DND-41 (cell line): ENCODE results near the gene TBL1Y.
"Not testable (repeated sequence)": the region's sequence is repeated elsewhere in the genome, so short reads cannot be mapped to it uniquely, and the experiment has no call there.

Experiments used
- ATAC-seq: fragments of 200-7000 bp; cut with Tn5 transposase; 3 replicates; pipeline ENCODE4 v1.9.1; 2021; ENCODE audit warnings: low read depth; ENCODE audit not compliant: insufficient read depth
- DNase-seq: peaks from one replicate; pipeline ENCODE4 v3.0.0-alpha.2; 2020
- H2AFZ ChIP-seq: 2 replicates; pipeline ENCODE4 v1.6.0; 2012; ENCODE audit warnings: low read depth, low read length
- H3K27ac ChIP-seq: 2 replicates; pipeline ENCODE4 v1.5.1; 2012; ENCODE audit warnings: low read length, inconsistent platforms
- H3K27me3 ChIP-seq: fragments of 200-600 bp; sonication (generic); 2 replicates; pipeline ENCODE4 v1.6.0; 2012; ENCODE audit warnings: low read length, mild to moderate bottlenecking, inconsistent platforms; ENCODE audit not compliant: insufficient read depth, poor library complexity
- H3K36me3 ChIP-seq: 2 replicates; pipeline ENCODE4 v1.5.1; 2012; ENCODE audit warnings: low read length, inconsistent platforms; ENCODE audit not compliant: insufficient read depth
- H3K4me1 ChIP-seq: 2 replicates; pipeline ENCODE4 v1.5.1; 2012; ENCODE audit warnings: mild to moderate bottlenecking, low read length; ENCODE audit not compliant: insufficient read depth
- H3K4me2 ChIP-seq: 2 replicates; pipeline ENCODE4 v1.6.0; 2012; ENCODE audit warnings: mild to moderate bottlenecking, moderate library complexity, low read length, inconsistent platforms; ENCODE audit not compliant: insufficient read depth
- H3K4me3 ChIP-seq, 2 experiments: fragments of 200-600 bp in 1 of 2; shearing (Covaris generic) in 1 of 2; 2 replicates each; pipeline ENCODE4 v1.5.1; 2012 to 2016; ENCODE audit warnings: inconsistent platforms in 2 of 2, low read length in 2 of 2, mild to moderate bottlenecking in 2 of 2, low read depth in 1 of 2, moderate library complexity in 1 of 2
- H3K79me2 ChIP-seq: 2 replicates; pipeline ENCODE4 v1.6.0; 2012; ENCODE audit warnings: low read length, inconsistent platforms; ENCODE audit not compliant: insufficient read depth
- H3K9ac ChIP-seq: 2 replicates; pipeline ENCODE4 v1.6.0; 2012; ENCODE audit warnings: low read depth, mild to moderate bottlenecking, inconsistent platforms, low read length, moderate library complexity
- H3K9me3 ChIP-seq: 2 replicates; pipeline ENCODE4 v1.5.1; 2012; ENCODE audit warnings: low read length, moderate library complexity, mild to moderate bottlenecking, inconsistent platforms; ENCODE audit not compliant: insufficient read depth, severe bottlenecking
- H4K20me1 ChIP-seq: 2 replicates; pipeline ENCODE4 v1.6.0; 2012; ENCODE audit warnings: low read length; ENCODE audit not compliant: insufficient read depth
- EZH2 ChIP-seq: IDR thresholded peaks from 3 replicates; pipeline ENCODE4 v1.6.1; 2012; ENCODE audit warnings: borderline replicate concordance, low read depth, mild to moderate bottlenecking, moderate library complexity, low read length, inconsistent platforms; ENCODE audit not compliant: severe bottlenecking
- TF ChIP-seq, protein P1 (sequence below): IDR thresholded peaks from 2 replicates; pipeline ENCODE4 v1.5.1; 2012; ENCODE audit warnings: borderline replicate concordance, low read length, moderate library complexity, mild to moderate bottlenecking; ENCODE audit not compliant: poor library complexity, severe bottlenecking; ENCODE audit errors: extremely low read depth

The TBL1Y gene

DNA sequence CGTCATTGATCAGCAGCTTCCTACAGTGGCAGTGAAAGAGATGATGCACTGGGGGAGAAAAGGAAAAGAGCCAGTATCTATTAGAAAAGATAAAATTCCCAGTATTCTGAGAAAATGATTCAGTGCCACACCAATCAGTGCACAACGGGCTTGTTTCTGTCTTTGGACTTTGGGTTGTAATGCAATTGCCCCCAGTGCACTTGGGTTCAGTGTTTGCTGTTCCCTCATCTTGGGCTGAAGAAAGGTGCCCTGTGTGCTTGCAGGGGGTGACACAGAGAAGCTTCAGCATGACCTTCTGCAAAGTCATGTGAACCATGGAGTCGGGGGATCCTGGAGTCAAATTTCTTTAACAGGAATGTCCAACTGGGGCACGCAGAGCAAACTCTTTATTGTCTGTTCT, 131.5 kb downstream of the TBL1Y start:
- no peaks in the 10 kb centered on the region for H3K79me2 ChIP-seq
- no peak for TF ChIP-seq EZH2
- TF ChIP-seq, protein P1, sequence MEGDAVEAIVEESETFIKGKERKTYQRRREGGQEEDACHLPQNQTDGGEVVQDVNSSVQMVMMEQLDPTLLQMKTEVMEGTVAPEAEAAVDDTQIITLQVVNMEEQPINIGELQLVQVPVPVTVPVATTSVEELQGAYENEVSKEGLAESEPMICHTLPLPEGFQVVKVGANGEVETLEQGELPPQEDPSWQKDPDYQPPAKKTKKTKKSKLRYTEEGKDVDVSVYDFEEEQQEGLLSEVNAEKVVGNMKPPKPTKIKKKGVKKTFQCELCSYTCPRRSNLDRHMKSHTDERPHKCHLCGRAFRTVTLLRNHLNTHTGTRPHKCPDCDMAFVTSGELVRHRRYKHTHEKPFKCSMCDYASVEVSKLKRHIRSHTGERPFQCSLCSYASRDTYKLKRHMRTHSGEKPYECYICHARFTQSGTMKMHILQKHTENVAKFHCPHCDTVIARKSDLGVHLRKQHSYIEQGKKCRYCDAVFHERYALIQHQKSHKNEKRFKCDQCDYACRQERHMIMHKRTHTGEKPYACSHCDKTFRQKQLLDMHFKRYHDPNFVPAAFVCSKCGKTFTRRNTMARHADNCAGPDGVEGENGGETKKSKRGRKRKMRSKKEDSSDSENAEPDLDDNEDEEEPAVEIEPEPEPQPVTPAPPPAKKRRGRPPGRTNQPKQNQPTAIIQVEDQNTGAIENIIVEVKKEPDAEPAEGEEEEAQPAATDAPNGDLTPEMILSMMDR: no peak
- no peaks in the 10 kb centered on the region for H3K4me1 ChIP-seq
- no peak overlapping the region for H2AFZ ChIP-seq
- H3K9me3 ChIP-seq: no peaks in the 10 kb centered on the region
- H3K4me2 ChIP-seq: no peak overlapping the region
- ATAC-seq (no peak), DNase-seq (no peak)
- no peak overlapping the region for H3K9ac ChIP-seq
- H4K20me1 ChIP-seq: no peaks in the 10 kb centered on the region
- H3K4me3 ChIP-seq: no peak overlapping the region
- no peaks in the 10 kb centered on the region for H3K27me3 ChIP-seq
- H3K36me3 ChIP-seq: no peaks in the 10 kb centered on the region
- H3K27ac ChIP-seq: no peak overlapping the region

DNA sequence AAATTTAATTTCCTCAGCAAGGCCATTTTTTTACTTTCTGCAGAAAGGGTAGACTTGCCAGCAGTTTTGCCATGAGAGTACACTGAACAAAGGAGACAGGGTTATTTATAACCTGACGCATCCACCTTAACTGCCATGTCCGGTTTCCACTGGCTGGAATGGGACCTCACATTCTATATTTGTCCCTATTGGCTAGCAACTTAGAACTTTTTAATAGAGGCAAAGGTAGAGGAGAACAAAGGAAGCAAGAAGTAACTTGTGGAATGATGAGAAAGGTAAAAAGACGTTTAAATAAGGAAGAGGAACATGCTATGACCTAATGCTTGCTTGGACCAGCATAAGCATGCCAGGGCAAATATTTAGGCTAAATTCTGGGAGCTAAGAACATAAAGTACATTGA, 142.0 kb downstream of the TBL1Y start:
- H3K4me3 ChIP-seq, H3K27ac ChIP-seq, H3K27me3 ChIP-seq, H3K79me2 ChIP-seq, H3K36me3 ChIP-seq, H3K9ac ChIP-seq, H3K4me2 ChIP-seq, H2AFZ ChIP-seq, ATAC-seq, H4K20me1 ChIP-seq, H3K9me3 ChIP-seq, DNase-seq, H3K4me1 ChIP-seq: not testable (repeated sequence)

- no peaks in the 10 kb centered on the region for H3K27me3 ChIP-seq
- DNase-seq: no peak
- H3K36me3 ChIP-seq: no peaks in the 10 kb centered on the region
- no peak overlapping the region for H3K4me3 ChIP-seq
- H2AFZ ChIP-seq: no peak overlapping the region
- H3K9ac ChIP-seq: no peak overlapping the region
- no peak overlapping the region for H3K27ac ChIP-seq
- no peaks in the 10 kb centered on the region for H4K20me1 ChIP-seq
- H3K4me2 ChIP-seq: no peak overlapping the region
- no peaks in the 10 kb centered on the region for H3K79me2 ChIP-seq
- no peaks in the 10 kb centered on the region for H3K9me3 ChIP-seq
- no peak for TF ChIP-seq EZH2
- TF ChIP-seq, protein P1: no peak
- no peak for ATAC-seq
- no peaks in the 10 kb centered on the region for H3K4me1 ChIP-seq
Observed at GRCh38 chrY:7056886-7057285, 146.4 kb downstream of the TBL1Y start.

DNA sequence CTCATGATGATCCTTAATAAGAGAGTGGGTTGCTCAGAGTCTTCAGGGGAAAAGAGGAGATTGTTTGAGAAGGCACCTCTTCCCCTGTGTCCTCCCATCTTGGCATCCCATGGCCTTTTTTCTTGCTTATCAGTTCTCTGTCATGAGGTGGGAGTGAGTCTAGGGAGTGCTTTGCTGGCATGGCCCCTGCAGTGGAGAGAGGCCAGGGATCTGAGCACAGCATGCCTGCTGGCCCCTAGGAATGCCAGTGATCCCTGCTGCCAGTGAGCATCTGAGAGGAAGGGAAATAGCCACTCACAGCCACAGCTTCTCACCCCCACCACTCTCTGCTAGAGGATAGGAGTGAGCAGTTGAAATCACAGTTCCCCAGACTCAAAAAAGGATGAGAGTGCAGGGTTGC, 168.2 kb downstream of the TBL1Y start:
- Histone ChIP-seq H3K36me3 (no peaks in the 10 kb centered on the region), H2AFZ (no peak overlapping the region), H3K27me3 (no peaks in the 10 kb centered on the region), H3K9ac (no peak overlapping the region), H3K9me3 (no peaks in the 10 kb centered on the region), H4K20me1 (no peaks in the 10 kb centered on the region), H3K4me1 (no peaks in the 10 kb centered on the region), H3K4me2 (no peak overlapping the region), H3K79me2 (no peaks in the 10 kb centered on the region), H3K4me3 (no peak overlapping the region), H3K27ac (no peak overlapping the region)
- no peak for DNase-seq
- ATAC-seq: no peak
- TF ChIP-seq EZH2: no peak
- TF ChIP-seq, protein P1: no peak

- not testable (repeated sequence) for H3K4me3 ChIP-seq, DNase-seq, H3K4me1 ChIP-seq, H3K36me3 ChIP-seq, H3K27me3 ChIP-seq, H3K4me2 ChIP-seq, H3K9ac ChIP-seq, H2AFZ ChIP-seq, H4K20me1 ChIP-seq, H3K79me2 ChIP-seq, H3K9me3 ChIP-seq, ATAC-seq, H3K27ac ChIP-seq
Observed at GRCh38 chrY:7080548-7080947, 170.1 kb downstream of the TBL1Y start.
